GM23338 (cell line): Measurements from ENCODE around the gene SBF1. TPM values are rescaled to one million over a fixed set of nuclear protein-coding genes. Genes with fewer than 3 reads are reported as not detected.

Source experiments
- ATAC-seq: fragments of 200-7000 bp; cut with Tn5 transposase; 3 replicates; pipeline ENCODE4 v1.9.1; 2020
- DNase-seq: peaks from one replicate; pipeline ENCODE4 v3.0.0-alpha.2; 2015; ENCODE audit warnings: low spot score
- H2AFZ ChIP-seq: fragments of 200-600 bp; sonication (generic); 2 replicates; pipeline ENCODE4 v1.8.0; 2016; ENCODE audit warnings: antibody characterized with exemption, mild to moderate bottlenecking, moderate library complexity
- H3F3A ChIP-seq: fragments of 200-600 bp; sonication (generic); replicated peaks from 2 replicates; pipeline ENCODE4 v1.8.0; 2017; ENCODE audit warnings: antibody characterized with exemption, mixed run types, low read depth
- H3K27ac ChIP-seq: fragments of 200-600 bp; sonication (generic); 2 replicates; pipeline ENCODE4 v1.6.1; 2016; ENCODE audit warnings: low read depth
- H3K27me3 ChIP-seq: fragments of 200-600 bp; sonication (generic); 2 replicates; pipeline ENCODE4 v1.8.0; 2016; ENCODE audit warnings: mild to moderate bottlenecking, mixed run types, moderate library complexity; ENCODE audit not compliant: insufficient read depth
- H3K36me3 ChIP-seq: fragments of 200-600 bp; sonication (generic); 2 replicates; pipeline ENCODE4 v1.8.0; 2016; ENCODE audit warnings: mild to moderate bottlenecking; ENCODE audit not compliant: insufficient read depth
- H3K4me1 ChIP-seq: fragments of 200-600 bp; sonication (generic); 2 replicates; pipeline ENCODE4 v1.8.0; 2016; ENCODE audit warnings: mild to moderate bottlenecking, moderate library complexity; ENCODE audit not compliant: insufficient read depth
- H3K4me2 ChIP-seq: fragments of 200-600 bp; sonication (generic); 2 replicates; pipeline ENCODE4 v1.7.1; 2017; ENCODE audit warnings: mixed run types
- H3K4me3 ChIP-seq: fragments of 200-600 bp; sonication (generic); 2 replicates; pipeline ENCODE4 v1.6.1; 2016; ENCODE audit warnings: mixed run types
- H3K79me2 ChIP-seq: fragments of 200-600 bp; sonication (generic); replicated peaks from 2 replicates; pipeline ENCODE4 v1.8.0; 2017; ENCODE audit warnings: mild to moderate bottlenecking; ENCODE audit not compliant: insufficient read depth
- H3K9me2 ChIP-seq: fragments of 200-600 bp; sonication (generic); 2 replicates; pipeline ENCODE4 v1.8.0; 2017; ENCODE audit not compliant: insufficient read depth
- H4K20me1 ChIP-seq: fragments of 200-600 bp; sonication (generic); replicated peaks from 2 replicates; pipeline ENCODE4 v1.8.0; 2017; ENCODE audit warnings: mild to moderate bottlenecking; ENCODE audit not compliant: insufficient read depth
- H3K27ac Mint-ChIP-seq: 2 replicates; pipeline ENCODE4 v1.8.0; 2020; ENCODE audit warnings: inconsistent platforms, mild to moderate bottlenecking, moderate library complexity, mixed read lengths
- H3K27me3 Mint-ChIP-seq: 3 replicates; pipeline ENCODE4 v1.8.0; 2022; ENCODE audit warnings: low read depth, mild to moderate bottlenecking, moderate library complexity, mixed read lengths, inconsistent platforms; ENCODE audit not compliant: insufficient read depth, poor library complexity
- H3K36me3 Mint-ChIP-seq: 3 replicates; pipeline ENCODE4 v1.8.0; 2021; ENCODE audit warnings: low read depth, mild to moderate bottlenecking, inconsistent platforms, moderate library complexity, mixed read lengths
- H3K4me1 Mint-ChIP-seq: 3 replicates; pipeline ENCODE4 v1.8.0; 2020; ENCODE audit warnings: mild to moderate bottlenecking, inconsistent platforms, mixed read lengths
- H3K4me3 Mint-ChIP-seq: 3 replicates; pipeline ENCODE4 v1.8.0; 2021; ENCODE audit warnings: moderate library complexity, mild to moderate bottlenecking, inconsistent platforms, mixed read lengths
- H3K9me3 Mint-ChIP-seq: 3 replicates; pipeline ENCODE4 v1.8.0; 2020; ENCODE audit warnings: moderate library complexity, mild to moderate bottlenecking, inconsistent platforms, mixed read lengths
- CREB1 ChIP-seq: fragments of 250-450 bp; sonication (Bioruptor Pico); IDR thresholded peaks from 2 replicates; pipeline ENCODE4 v1.5.0; 2020; ENCODE audit warnings: low read depth, mild to moderate bottlenecking, moderate library complexity
- EZH2 ChIP-seq: fragments of 200-600 bp; sonication (generic); IDR thresholded peaks from one replicate; pipeline ENCODE4 v1.8.0; 2017; ENCODE audit warnings: antibody characterized with exemption, mild to moderate bottlenecking, low read depth; ENCODE audit not compliant: unreplicated experiment
- EZH2phosphoT487 ChIP-seq: fragments of 200-600 bp; sonication (generic); IDR thresholded peaks from one replicate; pipeline ENCODE4 v1.8.1; 2018; ENCODE audit warnings: antibody characterized with exemption; ENCODE audit not compliant: unreplicated experiment
- JUNB ChIP-seq: IDR thresholded peaks from one replicate; pipeline ENCODE4 v1.6.1; 2016; ENCODE audit warnings: antibody characterized with exemption; ENCODE audit not compliant: unreplicated experiment
- NANOG ChIP-seq: IDR thresholded peaks from 2 replicates; pipeline ENCODE4 v1.6.1; 2016; ENCODE audit warnings: antibody characterized with exemption, borderline replicate concordance
- POLR2AphosphoS5 ChIP-seq: IDR thresholded peaks from 2 replicates; pipeline ENCODE4 v1.6.1; 2016; ENCODE audit warnings: antibody characterized with exemption, low read depth
- STAT1 ChIP-seq: IDR thresholded peaks from one replicate; pipeline ENCODE4 v1.6.1; 2016; ENCODE audit warnings: antibody characterized with exemption; ENCODE audit not compliant: unreplicated experiment
- ZNF114 ChIP-seq: fragments of 250-450 bp; sonication (Bioruptor Pico); IDR thresholded peaks from 2 replicates; pipeline ENCODE4 v1.5.0; 2020; ENCODE audit warnings: mild to moderate bottlenecking, moderate library complexity
- ZNF331 ChIP-seq: fragments of 250-450 bp; sonication (Bioruptor Pico); IDR thresholded peaks from 2 replicates; pipeline ENCODE4 v1.5.0; 2020; ENCODE audit warnings: low read depth, mild to moderate bottlenecking, moderate library complexity
- polyA plus RNA-seq: library from polyadenylated mRNA; unstranded; fragments of >200 nt; fragmentation: Nextera tagmentation; extraction: Ambion mirVana; gene quantifications from 2 replicates; pipeline ENCODE4 v1.2.1, GENCODE V29; 2016
- total RNA-seq: library from RNA; depleted of rRNA; stranded (reverse); fragments of >200 nt; shearing (Covaris generic); gene quantifications from 2 replicates; pipeline ENCODE4 v1.2.3, GENCODE V29; 2014
- TF ChIP-seq, protein P1 (sequence below), 2 experiments: fragments of 200-600 bp in 1 of 2; sonication (generic) in 1 of 2; conservative IDR thresholded peaks; 2 replicates each; pipeline versions ENCODE4 v1.5.1 to v1.6.1; 2016 to 2017; ENCODE audit warnings: antibody characterized with exemption in 2 of 2, low read depth in 2 of 2, mild to moderate bottlenecking in 2 of 2, moderate library complexity in 1 of 2
- TF ChIP-seq, protein P2 (sequence below): IDR thresholded peaks from 2 replicates; pipeline ENCODE4 v1.6.1; 2016; ENCODE audit warnings: antibody characterized with exemption
- TF ChIP-seq, protein P3 (sequence below): IDR thresholded peaks from one replicate; pipeline ENCODE4 v1.6.1; 2018; ENCODE audit warnings: antibody characterized with exemption; ENCODE audit not compliant: unreplicated experiment

The SBF1 gene
- total and polyA plus RNA-seq, 2 experiments from 2014 or later, result 26.5 to 85.4 TPM

DNA sequence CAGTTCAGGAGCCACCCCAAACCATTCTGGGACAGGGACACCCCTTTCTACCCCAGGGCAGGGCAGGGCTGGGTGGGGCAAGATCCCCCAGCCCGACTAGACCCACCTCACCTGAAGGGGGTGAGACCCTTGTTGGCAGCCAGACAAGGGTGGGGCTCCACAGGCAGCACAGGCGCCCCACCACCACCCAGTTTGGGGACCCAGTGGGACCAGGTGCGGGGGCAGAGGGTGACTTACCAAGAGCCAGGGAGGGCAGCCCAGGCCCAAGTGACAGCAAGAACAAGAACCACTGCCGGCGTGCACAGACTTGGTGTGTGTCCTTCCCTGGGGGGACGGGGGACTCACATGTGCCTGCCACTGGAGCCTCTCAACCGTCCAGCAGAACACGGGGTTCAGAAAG is 8.7 kb upstream of the SBF1 start:
- Histone ChIP-seq H3F3A (no peaks in the 10 kb centered on the region), H3K36me3 (no peaks in the 10 kb centered on the region), H3K9me2 (no peaks in the 10 kb centered on the region), H2AFZ (no peak overlapping the region), H3K4me3 (no peak overlapping the region), H3K27me3 (peaks cover 23% of the 10 kb centered on the region), H3K27ac (no peak overlapping the region), H3K4me1 (no peaks in the 10 kb centered on the region), H4K20me1 (no peaks in the 10 kb centered on the region), H3K4me2 (no peak overlapping the region), H3K79me2 (no peaks in the 10 kb centered on the region)
- TF ChIP-seq NANOG, result no peak
- no peak for TF ChIP-seq ZNF114
- TF ChIP-seq EZH2, result no peak
- TF ChIP-seq STAT1, result no peak
- TF ChIP-seq, protein P1, sequence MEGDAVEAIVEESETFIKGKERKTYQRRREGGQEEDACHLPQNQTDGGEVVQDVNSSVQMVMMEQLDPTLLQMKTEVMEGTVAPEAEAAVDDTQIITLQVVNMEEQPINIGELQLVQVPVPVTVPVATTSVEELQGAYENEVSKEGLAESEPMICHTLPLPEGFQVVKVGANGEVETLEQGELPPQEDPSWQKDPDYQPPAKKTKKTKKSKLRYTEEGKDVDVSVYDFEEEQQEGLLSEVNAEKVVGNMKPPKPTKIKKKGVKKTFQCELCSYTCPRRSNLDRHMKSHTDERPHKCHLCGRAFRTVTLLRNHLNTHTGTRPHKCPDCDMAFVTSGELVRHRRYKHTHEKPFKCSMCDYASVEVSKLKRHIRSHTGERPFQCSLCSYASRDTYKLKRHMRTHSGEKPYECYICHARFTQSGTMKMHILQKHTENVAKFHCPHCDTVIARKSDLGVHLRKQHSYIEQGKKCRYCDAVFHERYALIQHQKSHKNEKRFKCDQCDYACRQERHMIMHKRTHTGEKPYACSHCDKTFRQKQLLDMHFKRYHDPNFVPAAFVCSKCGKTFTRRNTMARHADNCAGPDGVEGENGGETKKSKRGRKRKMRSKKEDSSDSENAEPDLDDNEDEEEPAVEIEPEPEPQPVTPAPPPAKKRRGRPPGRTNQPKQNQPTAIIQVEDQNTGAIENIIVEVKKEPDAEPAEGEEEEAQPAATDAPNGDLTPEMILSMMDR (conservative IDR thresholded peaks at IDR 0.05; ENCODE audit: low read depth in 2 of 2), result no peak
- TF ChIP-seq, protein P2, sequence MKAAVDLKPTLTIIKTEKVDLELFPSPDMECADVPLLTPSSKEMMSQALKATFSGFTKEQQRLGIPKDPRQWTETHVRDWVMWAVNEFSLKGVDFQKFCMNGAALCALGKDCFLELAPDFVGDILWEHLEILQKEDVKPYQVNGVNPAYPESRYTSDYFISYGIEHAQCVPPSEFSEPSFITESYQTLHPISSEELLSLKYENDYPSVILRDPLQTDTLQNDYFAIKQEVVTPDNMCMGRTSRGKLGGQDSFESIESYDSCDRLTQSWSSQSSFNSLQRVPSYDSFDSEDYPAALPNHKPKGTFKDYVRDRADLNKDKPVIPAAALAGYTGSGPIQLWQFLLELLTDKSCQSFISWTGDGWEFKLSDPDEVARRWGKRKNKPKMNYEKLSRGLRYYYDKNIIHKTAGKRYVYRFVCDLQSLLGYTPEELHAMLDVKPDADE, result no peak
- TF ChIP-seq POLR2AphosphoS5, result no peak
- no peak for TF ChIP-seq ZNF331 (CRISPR knock-in tag)
- TF ChIP-seq JUNB, result no peak
- 0 out of 3 replicates have a peak, but pooled peaks cover 3% of the 10 kb centered on the region for H3K36me3 Mint-ChIP-seq
- peaks cover 25% of the 10 kb centered on the region for H3K27me3 Mint-ChIP-seq
- no peak for DNase-seq
- no peak overlapping the region for H3K4me3 Mint-ChIP-seq
- peaks cover 3% of the 10 kb centered on the region; the same call in 1 of the 3 replicates for H3K4me1 Mint-ChIP-seq
- H3K27ac Mint-ChIP-seq, result no peak overlapping the region
- no peak for ATAC-seq
- no peaks in the 10 kb centered on the region; the same call in 2 of the 3 replicates for H3K9me3 Mint-ChIP-seq

DNA sequence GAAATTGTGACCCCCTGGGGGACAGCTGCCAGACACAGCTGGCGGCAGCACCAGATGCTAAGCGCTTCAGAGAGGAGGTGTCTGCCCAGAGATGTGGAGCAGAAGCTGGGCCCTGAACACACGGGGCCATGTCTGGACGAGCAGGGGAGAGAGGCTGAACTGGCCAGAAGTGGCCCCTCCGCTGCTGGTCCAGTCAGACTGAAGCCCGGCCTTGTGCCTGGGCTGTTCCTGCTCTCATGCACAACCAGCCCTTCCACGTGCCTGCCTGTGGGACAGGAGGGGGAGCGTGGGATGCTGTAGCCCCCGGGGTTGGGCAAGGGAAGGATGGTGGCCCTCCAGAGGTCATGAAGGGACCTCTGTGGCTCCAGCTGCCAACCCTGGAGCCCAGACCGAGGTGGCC is 8.3 kb upstream of the SBF1 start:
- Mint-ChIP-seq H3K9me3 (no peaks in the 10 kb centered on the region; the same call in 2 of the 3 replicates), H3K27me3 (peaks cover 30% of the 10 kb centered on the region), H3K4me1 (peaks cover 3% of the 10 kb centered on the region; the same call in 1 of the 3 replicates), H3K4me3 (0 out of 3 replicates have a peak overlapping the region, but pooled peaks have one; percentile 14), H3K27ac (no peak overlapping the region), H3K36me3 (0 out of 3 replicates have a peak, but pooled peaks cover 3% of the 10 kb centered on the region)
- no peak overlapping the region for H3K4me2 ChIP-seq
- no peaks in the 10 kb centered on the region for H3K79me2 ChIP-seq
- H3F3A ChIP-seq, result no peaks in the 10 kb centered on the region
- H3K4me1 ChIP-seq, result no peaks in the 10 kb centered on the region
- ATAC-seq, result no peak
- H3K36me3 ChIP-seq, result no peaks in the 10 kb centered on the region
- no peak for DNase-seq
- H3K4me3 ChIP-seq, result no peak overlapping the region
- H2AFZ ChIP-seq, result no peak overlapping the region
- peaks cover 23% of the 10 kb centered on the region for H3K27me3 ChIP-seq
- no peak overlapping the region for H3K27ac ChIP-seq
- no peaks in the 10 kb centered on the region for H3K9me2 ChIP-seq
- H4K20me1 ChIP-seq, result no peaks in the 10 kb centered on the region
- TF ChIP-seq ZNF331 (CRISPR knock-in tag) (no peak), STAT1 (no peak), EZH2 (no peak), ZNF114 (no peak), CREB1 (no peak), EZH2phosphoT487 (no peak)
- TF ChIP-seq, protein P3, sequence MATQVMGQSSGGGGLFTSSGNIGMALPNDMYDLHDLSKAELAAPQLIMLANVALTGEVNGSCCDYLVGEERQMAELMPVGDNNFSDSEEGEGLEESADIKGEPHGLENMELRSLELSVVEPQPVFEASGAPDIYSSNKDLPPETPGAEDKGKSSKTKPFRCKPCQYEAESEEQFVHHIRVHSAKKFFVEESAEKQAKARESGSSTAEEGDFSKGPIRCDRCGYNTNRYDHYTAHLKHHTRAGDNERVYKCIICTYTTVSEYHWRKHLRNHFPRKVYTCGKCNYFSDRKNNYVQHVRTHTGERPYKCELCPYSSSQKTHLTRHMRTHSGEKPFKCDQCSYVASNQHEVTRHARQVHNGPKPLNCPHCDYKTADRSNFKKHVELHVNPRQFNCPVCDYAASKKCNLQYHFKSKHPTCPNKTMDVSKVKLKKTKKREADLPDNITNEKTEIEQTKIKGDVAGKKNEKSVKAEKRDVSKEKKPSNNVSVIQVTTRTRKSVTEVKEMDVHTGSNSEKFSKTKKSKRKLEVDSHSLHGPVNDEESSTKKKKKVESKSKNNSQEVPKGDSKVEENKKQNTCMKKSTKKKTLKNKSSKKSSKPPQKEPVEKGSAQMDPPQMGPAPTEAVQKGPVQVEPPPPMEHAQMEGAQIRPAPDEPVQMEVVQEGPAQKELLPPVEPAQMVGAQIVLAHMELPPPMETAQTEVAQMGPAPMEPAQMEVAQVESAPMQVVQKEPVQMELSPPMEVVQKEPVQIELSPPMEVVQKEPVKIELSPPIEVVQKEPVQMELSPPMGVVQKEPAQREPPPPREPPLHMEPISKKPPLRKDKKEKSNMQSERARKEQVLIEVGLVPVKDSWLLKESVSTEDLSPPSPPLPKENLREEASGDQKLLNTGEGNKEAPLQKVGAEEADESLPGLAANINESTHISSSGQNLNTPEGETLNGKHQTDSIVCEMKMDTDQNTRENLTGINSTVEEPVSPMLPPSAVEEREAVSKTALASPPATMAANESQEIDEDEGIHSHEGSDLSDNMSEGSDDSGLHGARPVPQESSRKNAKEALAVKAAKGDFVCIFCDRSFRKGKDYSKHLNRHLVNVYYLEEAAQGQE, result no peak
